Measurements from ENCODE around the gene SRRM2. TPM values are rescaled to one million over a fixed set of nuclear protein-coding genes. Genes with fewer than 3 reads are reported as not detected.

Gene SRRM2
- total RNA-seq, 2 experiments from 2014 or later, result 1,187 to 1,199 TPM

DNA sequence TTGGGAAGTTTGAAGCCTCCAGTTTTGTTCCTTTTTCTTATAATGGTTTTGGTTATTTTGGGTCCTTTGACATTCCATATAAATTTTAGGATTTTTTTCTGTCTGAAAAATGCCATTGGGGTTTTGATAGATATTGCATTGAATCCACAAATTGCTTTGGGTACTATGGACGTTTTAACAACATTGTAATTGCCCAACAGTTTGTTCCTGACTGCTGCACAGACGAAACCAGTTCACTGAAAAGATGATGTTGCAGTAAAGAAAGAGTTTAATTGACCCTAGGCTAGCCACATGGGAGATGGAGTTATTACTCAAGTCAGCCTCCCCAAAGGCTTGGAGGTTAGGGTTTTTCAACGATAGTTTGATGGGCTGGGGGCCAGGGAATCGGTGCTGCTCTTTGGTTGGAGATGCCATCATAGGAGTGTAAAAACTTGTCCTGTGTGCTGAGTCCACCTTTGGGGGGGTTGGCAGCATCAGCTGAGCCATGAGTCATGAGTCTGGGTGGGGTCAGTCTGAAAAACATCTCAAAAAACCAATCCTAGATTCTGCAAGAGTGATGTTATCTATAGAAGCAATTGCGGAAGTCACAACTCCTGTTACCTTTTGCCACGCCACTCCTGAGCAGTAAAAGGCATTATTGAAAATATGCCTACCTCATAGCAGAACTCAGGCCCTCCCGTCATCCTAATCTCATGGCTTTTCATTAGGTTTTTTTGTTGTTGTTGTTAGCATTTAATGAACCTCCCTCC, 43.1 kb downstream of the SRRM2 start:
- H3K27me3 ChIP-seq (ENCODE audit: control insufficient read depth in 1 of 2, insufficient read depth in 2 of 2, low read length in 2 of 2), result no peaks in the 10 kb centered on the region
- H3K4me1 ChIP-seq (ENCODE audit: insufficient read depth, low read length), result no peaks in the 10 kb centered on the region
- Mint-ChIP-seq H3K27me3 (peaks cover 30% of the 10 kb centered on the region), H3K4me1 (ENCODE audit: low read depth) (no peaks in the 10 kb centered on the region), H3K4me3 (no peak overlapping the region), H3K9me3 (no peaks in the 10 kb centered on the region), H3K36me3 (ENCODE audit: low read depth) (no peaks in the 10 kb centered on the region), H3K27ac (no peak overlapping the region)
- TF ChIP-seq, protein P1, sequence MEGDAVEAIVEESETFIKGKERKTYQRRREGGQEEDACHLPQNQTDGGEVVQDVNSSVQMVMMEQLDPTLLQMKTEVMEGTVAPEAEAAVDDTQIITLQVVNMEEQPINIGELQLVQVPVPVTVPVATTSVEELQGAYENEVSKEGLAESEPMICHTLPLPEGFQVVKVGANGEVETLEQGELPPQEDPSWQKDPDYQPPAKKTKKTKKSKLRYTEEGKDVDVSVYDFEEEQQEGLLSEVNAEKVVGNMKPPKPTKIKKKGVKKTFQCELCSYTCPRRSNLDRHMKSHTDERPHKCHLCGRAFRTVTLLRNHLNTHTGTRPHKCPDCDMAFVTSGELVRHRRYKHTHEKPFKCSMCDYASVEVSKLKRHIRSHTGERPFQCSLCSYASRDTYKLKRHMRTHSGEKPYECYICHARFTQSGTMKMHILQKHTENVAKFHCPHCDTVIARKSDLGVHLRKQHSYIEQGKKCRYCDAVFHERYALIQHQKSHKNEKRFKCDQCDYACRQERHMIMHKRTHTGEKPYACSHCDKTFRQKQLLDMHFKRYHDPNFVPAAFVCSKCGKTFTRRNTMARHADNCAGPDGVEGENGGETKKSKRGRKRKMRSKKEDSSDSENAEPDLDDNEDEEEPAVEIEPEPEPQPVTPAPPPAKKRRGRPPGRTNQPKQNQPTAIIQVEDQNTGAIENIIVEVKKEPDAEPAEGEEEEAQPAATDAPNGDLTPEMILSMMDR (IDR thresholded peaks at IDR 0.05), result no peak
- H3K4me3 ChIP-seq (ENCODE audit: low read length), result no peak overlapping the region
- H3K36me3 ChIP-seq (ENCODE audit: insufficient read depth, low read length), result no peaks in the 10 kb centered on the region
- intact Hi-C loops (cut with DNase I, micrococcal nuclease), result no loop called here
- ChIA-PET CTCF (no interaction called here), POLR2A (no interaction called here)
- no peak overlapping the region for H3K27ac ChIP-seq (ENCODE audit: low read depth in 1 of 2, low read length in 2 of 2)
- DNase-seq (no peak), ATAC-seq (ENCODE audit: poor library complexity) (no peak)
- no peaks in the 10 kb centered on the region for H3K9me3 ChIP-seq (ENCODE audit: control insufficient read depth in 1 of 2, insufficient read depth in 1 of 2, low read length in 2 of 2)

DNA sequence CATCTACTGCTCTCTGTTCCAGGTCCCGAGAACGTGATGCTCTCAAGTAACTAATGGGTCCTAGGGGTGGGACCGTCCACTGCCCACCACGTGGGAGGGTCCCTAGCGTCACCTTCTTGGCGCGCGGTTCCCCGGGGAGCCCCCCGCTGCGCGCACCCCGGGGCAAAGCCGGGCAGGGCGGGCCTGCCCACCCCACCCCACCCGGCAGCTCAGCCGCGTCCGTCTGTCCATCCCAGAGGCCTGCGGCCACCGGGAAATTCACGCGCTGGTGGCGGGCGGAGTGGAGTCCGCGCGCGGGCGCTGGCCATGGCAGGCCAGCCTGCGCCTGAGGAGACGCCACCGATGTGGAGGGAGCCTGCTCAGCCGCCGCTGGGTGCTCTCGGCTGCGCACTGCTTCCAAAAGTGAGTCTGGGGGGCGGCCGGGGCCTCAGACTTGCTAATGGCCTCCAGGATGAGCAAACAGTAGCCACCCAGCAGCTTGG, 46.3 kb downstream of the SRRM2 start:
- intact Hi-C loops (cut with DNase I, micrococcal nuclease), result no loop called here
- TF ChIP-seq, protein P1 (IDR thresholded peaks at IDR 0.05), result no peak
- no peaks in the 10 kb centered on the region for H3K36me3 ChIP-seq (ENCODE audit: insufficient read depth, low read length)
- H3K27me3 Mint-ChIP-seq, result peaks cover 12% of the 10 kb centered on the region
- ChIA-PET CTCF (no interaction called here), POLR2A (no interaction called here)
- H3K4me1 Mint-ChIP-seq (ENCODE audit: low read depth), result no peaks in the 10 kb centered on the region
- no peak overlapping the region for H3K27ac Mint-ChIP-seq
- H3K27ac ChIP-seq (ENCODE audit: low read depth in 1 of 2, low read length in 2 of 2), result no peak overlapping the region
- H3K9me3 Mint-ChIP-seq, result peaks cover 5% of the 10 kb centered on the region
- no peak for ATAC-seq (ENCODE audit: poor library complexity)
- peaks cover 0 to 4% of the 10 kb centered on the region in 2 experiments for H3K9me3 ChIP-seq (ENCODE audit: control insufficient read depth in 1 of 2, insufficient read depth in 1 of 2, low read length in 2 of 2)
- H3K27me3 ChIP-seq (ENCODE audit: control insufficient read depth in 1 of 2, insufficient read depth in 2 of 2, low read length in 2 of 2), result no peaks in the 10 kb centered on the region
- no peaks in the 10 kb centered on the region for H3K36me3 Mint-ChIP-seq (ENCODE audit: low read depth)
- H3K4me3 ChIP-seq (ENCODE audit: low read length), result no peak overlapping the region
- H3K4me1 ChIP-seq (ENCODE audit: insufficient read depth, low read length), result no peaks in the 10 kb centered on the region
- no peak for DNase-seq
- H3K4me3 Mint-ChIP-seq, result no peak overlapping the region

DNA sequence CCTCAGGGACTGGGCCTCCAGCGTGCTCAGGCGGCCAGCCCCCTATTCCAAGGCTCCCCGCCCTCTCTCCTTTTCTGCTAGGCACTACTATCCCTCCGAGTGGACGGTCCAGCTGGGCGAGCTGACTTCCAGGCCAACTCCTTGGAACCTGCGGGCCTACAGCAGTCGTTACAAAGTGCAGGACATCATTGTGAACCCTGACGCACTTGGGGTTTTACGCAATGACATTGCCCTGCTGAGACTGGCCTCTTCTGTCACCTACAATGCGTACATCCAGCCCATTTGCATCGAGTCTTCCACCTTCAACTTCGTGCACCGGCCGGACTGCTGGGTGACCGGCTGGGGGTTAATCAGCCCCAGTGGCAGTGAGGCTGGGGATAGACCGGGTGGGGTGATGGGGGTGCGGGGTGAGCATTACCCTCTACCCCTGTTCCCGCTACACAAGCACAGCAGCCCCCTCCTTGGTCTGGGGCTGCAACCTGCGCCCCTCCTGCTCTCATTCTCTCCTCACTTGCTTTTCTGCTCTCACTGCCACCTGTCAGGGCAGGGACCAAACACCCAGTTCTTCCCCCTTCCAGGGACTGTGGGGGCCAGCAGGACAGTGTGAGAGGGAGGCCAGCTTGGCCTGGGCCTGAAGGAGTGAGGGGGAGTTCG, 46.9 kb downstream of the SRRM2 start:
- peaks cover 6% of the 10 kb centered on the region for H3K9me3 Mint-ChIP-seq
- POLR2A ChIA-PET, result no interaction called here

More for the DNA sequence above, 46.9 kb downstream of the SRRM2 start:
- intact Hi-C loops (cut with DNase I, micrococcal nuclease), result no loop called here
- Mint-ChIP-seq H3K27ac (no peak overlapping the region), H3K36me3 (ENCODE audit: low read depth) (no peaks in the 10 kb centered on the region), H3K4me3 (no peak overlapping the region), H3K27me3 (peaks cover 10% of the 10 kb centered on the region), H3K4me1 (ENCODE audit: low read depth) (no peaks in the 10 kb centered on the region)
- Histone ChIP-seq H3K4me1 (ENCODE audit: insufficient read depth, low read length) (no peaks in the 10 kb centered on the region), H3K27me3 (ENCODE audit: control insufficient read depth in 1 of 2, insufficient read depth in 2 of 2, low read length in 2 of 2) (no peaks in the 10 kb centered on the region), H3K4me3 (ENCODE audit: low read length) (no peak overlapping the region), H3K27ac (ENCODE audit: low read depth in 1 of 2, low read length in 2 of 2) (no peak overlapping the region), H3K9me3 (ENCODE audit: control insufficient read depth in 1 of 2, insufficient read depth in 1 of 2, low read length in 2 of 2) (peaks cover 0 to 9% of the 10 kb centered on the region in 2 experiments), H3K36me3 (ENCODE audit: insufficient read depth, low read length) (no peaks in the 10 kb centered on the region)
- CTCF ChIA-PET, result no interaction called here
- TF ChIP-seq, protein P1 (IDR thresholded peaks at IDR 0.05), result no peak
- ATAC-seq (ENCODE audit: poor library complexity) (no peak), DNase-seq (no peak)
